Natural killer cell (primary cell): ENCODE data around the gene FSHR. TPM values are rescaled to one million over a fixed set of nuclear protein-coding genes. Genes with fewer than 3 reads are reported as not detected.

Experiments used
- ATAC-seq, 3 donors: fragments of 150-1000 bp in 2 of 3; fragments of 200-7000 bp in 1 of 3; cut with Tn5 transposase; 1 replicate in 1 of 3; 2 replicates in 2 of 3; pipeline ENCODE4 v1.10.0; 2021; ENCODE audit warnings: mild to moderate bottlenecking in 2 of 3, moderate library complexity in 2 of 3
- DNase-seq, 2 donors: peaks; one replicate each; pipeline versions ENCODE4 v3.0.0 to v3.0.0-alpha.2; 2013 to 2021; ENCODE audit warnings: mixed read lengths in 1 of 2
- H3K27ac ChIP-seq: one replicate; pipeline ENCODE4 v1.5.1; 2013; ENCODE audit warnings: mild to moderate bottlenecking, low read length
- H3K27me3 ChIP-seq: one replicate; pipeline ENCODE4 v1.6.1; 2013; ENCODE audit warnings: low read length; ENCODE audit not compliant: control insufficient read depth, insufficient read depth
- H3K36me3 ChIP-seq: one replicate; pipeline ENCODE4 v1.6.1; 2013; ENCODE audit warnings: low read length; ENCODE audit not compliant: control insufficient read depth, insufficient read depth
- H3K4me1 ChIP-seq: one replicate; pipeline ENCODE4 v1.6.1; 2013; ENCODE audit warnings: low read length; ENCODE audit not compliant: control insufficient read depth, insufficient read depth
- H3K4me3 ChIP-seq: one replicate; pipeline ENCODE4 v1.5.1; 2013; ENCODE audit warnings: low read length
- H3K9me3 ChIP-seq: one replicate; pipeline ENCODE4 v1.6.1; 2013; ENCODE audit warnings: low read length; ENCODE audit not compliant: control insufficient read depth, insufficient read depth
- H3K27ac Mint-ChIP-seq, 2 donors: one replicate each; pipeline ENCODE4 v1.8.0; 2022; ENCODE audit warnings: mild to moderate bottlenecking in 2 of 2, mixed read lengths in 2 of 2, moderate library complexity in 1 of 2
- H3K27me3 Mint-ChIP-seq, 2 donors: one replicate each; pipeline ENCODE4 v1.8.0; 2022; ENCODE audit warnings: low read depth in 2 of 2, mixed read lengths in 2 of 2
- H3K36me3 Mint-ChIP-seq: one replicate; pipeline ENCODE4 v1.8.0; 2022; ENCODE audit warnings: mixed read lengths
- H3K4me1 Mint-ChIP-seq, 2 donors: one replicate each; pipeline ENCODE4 v1.8.0; 2022; ENCODE audit warnings: mixed read lengths in 2 of 2
- H3K4me3 Mint-ChIP-seq: one replicate; pipeline ENCODE4 v1.8.0; 2022; ENCODE audit warnings: mild to moderate bottlenecking, moderate library complexity, mixed read lengths
- H3K9me3 Mint-ChIP-seq, 2 donors: one replicate each; pipeline ENCODE4 v1.8.0; 2022; ENCODE audit warnings: mixed read lengths in 2 of 2
- WGBS: methylation state at CpG from one replicate; pipeline ENCODE4 v1.1.7; 2013; ENCODE audit warnings: missing lambda C conversion rate; ENCODE audit not compliant: insufficient coverage; 5-methylcytosine and 5-hydroxymethylcytosine counted together
- intact Hi-C: fragments of 100-400 bp; cut with micrococcal nuclease; formaldehyde crosslinking; loops from one replicate; pipeline ENCODE4 v1.14.2; 2022
- total RNA-seq, 4 donors: library from RNA; stranded (reverse); fragments of 120-200 nt in 1 of 4; gene quantifications; one replicate each; pipeline versions ENCODE4 v1.2.3 to v1.2.4, GENCODE V29; 2013 to 2022
- TF ChIP-seq, protein P1 (sequence below): fragments of 200-600 bp; IDR thresholded peaks from one replicate; pipeline ENCODE4 v1.8.0; 2022; ENCODE audit warnings: antibody characterized with exemption

Gene FSHR
- total RNA-seq, 3 donors from 2014 or later (not counting 1 experiment from before 2014, with no cell fraction given) = not detected

DNA sequence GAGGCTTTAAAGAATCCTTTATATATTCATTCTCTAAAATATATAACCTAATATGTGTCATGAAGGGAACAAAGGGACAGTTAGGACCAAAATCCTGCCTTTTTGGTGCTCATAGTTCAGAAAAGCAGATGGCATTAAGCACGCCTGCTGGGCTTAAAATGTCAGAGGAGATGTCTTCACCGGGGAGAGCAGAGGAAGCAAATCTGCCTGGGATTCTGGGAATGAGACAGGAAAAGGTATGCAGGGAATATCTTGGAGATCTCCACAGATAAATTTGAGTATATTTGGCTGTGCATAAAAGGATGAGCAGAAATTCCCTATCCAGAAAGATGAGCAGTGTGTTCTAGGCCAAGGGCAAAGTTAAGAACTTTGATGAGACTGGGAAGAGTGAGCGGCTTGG, 45.5 kb downstream of the FSHR start:
- no peaks in the 10 kb centered on the region for H3K4me1 Mint-ChIP-seq
- ATAC-seq (no peak), DNase-seq (no peak)
- no peak overlapping the region for H3K27ac Mint-ChIP-seq
- TF ChIP-seq, protein P1, sequence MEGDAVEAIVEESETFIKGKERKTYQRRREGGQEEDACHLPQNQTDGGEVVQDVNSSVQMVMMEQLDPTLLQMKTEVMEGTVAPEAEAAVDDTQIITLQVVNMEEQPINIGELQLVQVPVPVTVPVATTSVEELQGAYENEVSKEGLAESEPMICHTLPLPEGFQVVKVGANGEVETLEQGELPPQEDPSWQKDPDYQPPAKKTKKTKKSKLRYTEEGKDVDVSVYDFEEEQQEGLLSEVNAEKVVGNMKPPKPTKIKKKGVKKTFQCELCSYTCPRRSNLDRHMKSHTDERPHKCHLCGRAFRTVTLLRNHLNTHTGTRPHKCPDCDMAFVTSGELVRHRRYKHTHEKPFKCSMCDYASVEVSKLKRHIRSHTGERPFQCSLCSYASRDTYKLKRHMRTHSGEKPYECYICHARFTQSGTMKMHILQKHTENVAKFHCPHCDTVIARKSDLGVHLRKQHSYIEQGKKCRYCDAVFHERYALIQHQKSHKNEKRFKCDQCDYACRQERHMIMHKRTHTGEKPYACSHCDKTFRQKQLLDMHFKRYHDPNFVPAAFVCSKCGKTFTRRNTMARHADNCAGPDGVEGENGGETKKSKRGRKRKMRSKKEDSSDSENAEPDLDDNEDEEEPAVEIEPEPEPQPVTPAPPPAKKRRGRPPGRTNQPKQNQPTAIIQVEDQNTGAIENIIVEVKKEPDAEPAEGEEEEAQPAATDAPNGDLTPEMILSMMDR = no peak
- Histone ChIP-seq H3K27me3 (no peaks in the 10 kb centered on the region), H3K4me1 (no peaks in the 10 kb centered on the region), H3K36me3 (no peaks in the 10 kb centered on the region), H3K27ac (no peak overlapping the region), H3K4me3 (no peak overlapping the region), H3K9me3 (no peaks in the 10 kb centered on the region)
- H3K36me3 Mint-ChIP-seq = peaks cover 5% of the 10 kb centered on the region
- H3K9me3 Mint-ChIP-seq = peaks cover 11 to 15% of the 10 kb centered on the region in 2 donors
- 89% methylated on average over 3 of the region's 3 CpGs for WGBS
- H3K27me3 Mint-ChIP-seq = no peaks in the 10 kb centered on the region
- intact Hi-C loops = no loop called here
- H3K4me3 Mint-ChIP-seq = no peak overlapping the region

DNA sequence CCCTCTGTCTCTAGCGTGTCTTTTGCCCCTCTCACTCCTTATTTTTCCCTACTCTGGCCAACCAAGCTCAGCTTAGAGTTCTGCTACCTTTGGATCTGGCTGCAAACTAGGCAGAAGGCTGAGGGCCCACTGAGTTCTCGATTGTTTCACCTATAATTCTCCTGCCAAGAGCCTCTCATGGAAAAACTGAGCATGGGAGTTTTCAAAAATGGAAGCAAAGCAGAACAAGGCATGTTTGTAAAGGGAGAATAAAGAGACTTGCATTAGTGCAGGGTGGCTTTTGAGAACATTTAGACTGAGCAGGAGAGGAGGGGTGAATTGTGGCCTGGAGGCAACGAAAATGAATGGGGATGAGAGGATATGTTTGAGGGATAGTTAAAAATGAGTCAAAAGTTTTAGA, 45.9 kb downstream of the FSHR start:
- Mint-ChIP-seq H3K36me3 (peaks cover 5% of the 10 kb centered on the region), H3K9me3 (peaks cover 11 to 15% of the 10 kb centered on the region in 2 donors), H3K4me1 (no peaks in the 10 kb centered on the region), H3K27me3 (no peaks in the 10 kb centered on the region), H3K4me3 (no peak overlapping the region), H3K27ac (no peak overlapping the region)
- H3K27ac ChIP-seq = no peak overlapping the region
- DNase-seq = no peak
- intact Hi-C loops = no loop called here
- no peak overlapping the region for H3K4me3 ChIP-seq
- TF ChIP-seq, protein P1 = no peak
- H3K36me3 ChIP-seq = no peaks in the 10 kb centered on the region
- no peaks in the 10 kb centered on the region for H3K27me3 ChIP-seq
- H3K4me1 ChIP-seq = no peaks in the 10 kb centered on the region
- H3K9me3 ChIP-seq = no peaks in the 10 kb centered on the region
- ATAC-seq = no peak
- WGBS = 55% methylated on average over 3 of the region's 3 CpGs

DNA sequence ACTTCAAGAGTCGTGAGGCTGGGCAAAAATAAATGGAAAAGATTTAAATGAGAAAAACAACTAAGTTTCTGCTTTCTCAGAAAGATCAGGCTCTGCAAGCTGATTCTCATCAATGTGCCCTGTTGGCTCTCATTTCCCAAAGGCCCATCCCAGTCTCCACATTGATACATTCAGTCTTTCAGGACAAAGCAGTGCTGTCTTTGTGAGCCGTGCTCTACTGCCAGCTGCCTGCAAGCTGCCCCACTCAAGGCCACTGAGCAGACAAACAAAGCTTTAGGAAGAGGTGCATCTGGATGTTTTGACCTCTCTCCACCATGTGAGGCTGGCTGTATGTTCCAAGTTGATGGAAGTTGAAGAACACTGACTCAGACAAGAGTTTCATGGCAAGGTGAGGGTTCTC, 48.8 kb downstream of the FSHR start:
- no peaks in the 10 kb centered on the region for H3K9me3 ChIP-seq
- TF ChIP-seq, protein P1 = no peak

DNA sequence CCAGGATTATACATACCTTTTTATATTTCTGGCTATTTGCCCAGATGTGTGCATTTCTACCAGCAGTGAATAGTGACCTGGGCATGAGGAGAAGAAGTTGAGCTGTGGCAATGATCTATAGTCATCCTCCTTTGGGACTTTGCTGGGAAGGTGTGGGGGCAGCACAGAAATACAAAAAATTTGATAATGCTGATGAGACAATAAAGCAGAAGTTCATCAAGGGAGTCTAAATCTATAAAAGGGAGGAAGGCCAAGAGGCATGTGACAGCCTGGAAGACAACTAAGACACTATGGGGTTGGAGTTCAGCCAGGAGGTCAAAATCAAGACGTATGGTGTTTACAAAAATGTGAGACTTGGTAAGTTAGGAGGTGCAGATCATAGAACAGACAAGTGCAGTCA, 52.2 kb downstream of the FSHR start:
- 64% methylated on average over 1 of the region's 1 CpG for WGBS
- ATAC-seq = no peak
- no peak overlapping the region for H3K4me3 ChIP-seq
- H3K27me3 Mint-ChIP-seq = no peaks in the 10 kb centered on the region
- H3K36me3 ChIP-seq = no peaks in the 10 kb centered on the region
- peaks cover 5% of the 10 kb centered on the region for H3K36me3 Mint-ChIP-seq
- no peak overlapping the region for H3K27ac Mint-ChIP-seq
- no peak overlapping the region for H3K4me3 Mint-ChIP-seq
- no peaks in the 10 kb centered on the region for H3K9me3 ChIP-seq
- TF ChIP-seq, protein P1 = no peak
- no peak overlapping the region for H3K27ac ChIP-seq
- no peak for DNase-seq
- peaks cover 19 to 28% of the 10 kb centered on the region in 2 donors for H3K9me3 Mint-ChIP-seq
- no peaks in the 10 kb centered on the region for H3K27me3 ChIP-seq
- intact Hi-C loops = no loop called here
- no peaks in the 10 kb centered on the region for H3K4me1 ChIP-seq
- no peaks in the 10 kb centered on the region for H3K4me1 Mint-ChIP-seq

More for the DNA sequence above, 48.8 kb downstream of the FSHR start:
- no peak overlapping the region for H3K27ac ChIP-seq
- no peaks in the 10 kb centered on the region for H3K36me3 ChIP-seq
- WGBS = 81% methylated on average over 2 of the region's 2 CpGs
- peaks cover 18 to 29% of the 10 kb centered on the region in 2 donors for H3K9me3 Mint-ChIP-seq
- no peaks in the 10 kb centered on the region for H3K4me1 ChIP-seq
- ATAC-seq = no peak
- H3K4me1 Mint-ChIP-seq = no peaks in the 10 kb centered on the region
- DNase-seq = no peak
- H3K27me3 Mint-ChIP-seq = no peaks in the 10 kb centered on the region
- H3K27ac Mint-ChIP-seq = no peak overlapping the region
- no peaks in the 10 kb centered on the region for H3K27me3 ChIP-seq
- no peak overlapping the region for H3K4me3 ChIP-seq
- peaks cover 5% of the 10 kb centered on the region for H3K36me3 Mint-ChIP-seq
- intact Hi-C loops = no loop called here
- no peak overlapping the region for H3K4me3 Mint-ChIP-seq
